GM12878 (cell line): ENCODE data around the gene KYAT1. TPM values are rescaled to one million over a fixed set of nuclear protein-coding genes. Genes with fewer than 3 reads are reported as not detected.

ENCODE experiments used
- ATAC-seq: fragments of 200-7000 bp; cut with Tn5 transposase; 3 replicates; pipeline ENCODE4 v1.9.1; 2020; ENCODE audit warnings: mild to moderate bottlenecking, moderate library complexity
- BruUV-seq: library from RNA; stranded (reverse); fragments of 400-500 nt; replicated peaks from 2 replicates; lab custom pipeline; 2021; lab: Mats Ljungman, UMichigan
- CTCF ChIA-PET: fragments of 300-600 bp; sonication (Branson Sonifier 250); formaldehyde crosslinking; extraction: SDS; loops from one replicate; lab custom pipeline; 2021; ENCODE audit warnings: inconsistent platforms; lab: Yijun Ruan, JAX
- POLR2A ChIA-PET: fragments of 350-600 bp; formaldehyde crosslinking; extraction: SDS; loops from one replicate; lab custom pipeline; 2021; ENCODE audit warnings: inconsistent platforms; lab: Charles Lee
- RAD21 ChIA-PET: fragments of 300-600 bp; sonication (Branson Sonifier 250); formaldehyde crosslinking; loops from one replicate; lab custom pipeline; 2023; ENCODE audit warnings: antibody characterized with exemption; ENCODE audit not compliant: unreplicated experiment; lab: Charles Lee
- SMC1A ChIA-PET: fragments of 300-600 bp; sonication (Branson Sonifier 250); formaldehyde crosslinking; loops from one replicate; lab custom pipeline; 2023; ENCODE audit not compliant: unreplicated experiment, uncharacterized antibody; lab: Charles Lee
- DNase-seq: peaks from one replicate; pipeline ENCODE4 v3.0.0-alpha.2; 2011; ENCODE audit warnings: low read depth, low spot score
- FAIRE-seq: peaks from 3 replicates; lab custom pipeline; 2011; peaks lifted over from hg19 to GRCh38; lab: Jason Lieb, UNC
- H2AFZ ChIP-seq: 2 replicates; pipeline ENCODE4 v1.6.0; 2011; ENCODE audit warnings: low read depth, low read length, control low read depth; ENCODE audit not compliant: control insufficient read depth
- H3K27ac ChIP-seq: 2 replicates; pipeline ENCODE4 v1.5.1; 2011; ENCODE audit warnings: control low read depth; ENCODE audit not compliant: control insufficient read depth, insufficient read depth
- H3K27me3 ChIP-seq, 2 experiments: replicated peaks in 1 of 2; 2 replicates each; pipeline versions ENCODE4 v1.6.0 to v1.6.1; 2011; ENCODE audit warnings: low read length in 1 of 2; ENCODE audit not compliant: control insufficient read depth in 2 of 2, insufficient read depth in 2 of 2
- H3K36me3 ChIP-seq, 2 experiments: 2 replicates each; pipeline ENCODE4 v1.5.1; 2011; ENCODE audit warnings: low read length in 1 of 2; ENCODE audit not compliant: control insufficient read depth in 2 of 2, insufficient read depth in 2 of 2
- H3K4me1 ChIP-seq: 2 replicates; pipeline ENCODE4 v1.6.1; 2011; ENCODE audit warnings: mild to moderate bottlenecking, low read length, moderate library complexity, mixed read lengths; ENCODE audit not compliant: control insufficient read depth, insufficient read depth
- H3K4me2 ChIP-seq: 2 replicates; pipeline ENCODE4 v1.6.0; 2011; ENCODE audit warnings: control low read depth; ENCODE audit not compliant: control insufficient read depth, insufficient read depth
- H3K4me3 ChIP-seq: fragments of 200-600 bp; sonication (generic); 2 replicates; pipeline ENCODE4 v1.5.1; 2016
- H3K79me2 ChIP-seq: 2 replicates; pipeline ENCODE4 v1.6.0; 2011; ENCODE audit warnings: low read length; ENCODE audit not compliant: control insufficient read depth, insufficient read depth
- H3K9ac ChIP-seq: 2 replicates; pipeline ENCODE4 v1.8.0; 2011; ENCODE audit warnings: low read length, control low read depth, mixed read lengths; ENCODE audit not compliant: control insufficient read depth, insufficient read depth
- H3K9me3 ChIP-seq: replicated peaks from 3 replicates; pipeline ENCODE4 v1.5.1; 2011; ENCODE audit warnings: mild to moderate bottlenecking, low read length; ENCODE audit not compliant: control insufficient read depth, insufficient read depth
- H4K20me1 ChIP-seq: 2 replicates; pipeline ENCODE4 v1.6.0; 2011; ENCODE audit not compliant: control insufficient read depth, insufficient read depth
- ETV6 ChIP-seq, 2 experiments: fragments of 450-650 bp in 1 of 2; IDR thresholded peaks in 1 of 2; conservative IDR thresholded peaks in 1 of 2; 2 replicates each; pipeline ENCODE4 v1.6.1; 2014; ENCODE audit warnings: antibody characterized with exemption in 1 of 2, borderline replicate concordance in 1 of 2, low read depth in 1 of 2, mild to moderate bottlenecking in 1 of 2, moderate library complexity in 1 of 2
- WGBS: methylation state at CpG from one replicate; pipeline ENCODE4 v1.1.6; 2016; ENCODE audit warnings: low lambda C conversion rate; ENCODE audit not compliant: insufficient replicate concordance, insufficient coverage; ENCODE audit errors: missing lambda C conversion rate; 5-methylcytosine and 5-hydroxymethylcytosine counted together
- in situ Hi-C: fragments of 300-500 bp; cut with MboI; formaldehyde crosslinking; loops from 9 replicates; pipeline ENCODE4 v1.14.3; 2018; ENCODE audit warnings: mixed read lengths
- intact Hi-C: fragments of 100-400 bp; cut with micrococcal nuclease; formaldehyde crosslinking; loops from one replicate; pipeline ENCODE4 v1.14.2; 2022; ENCODE audit not compliant: unreplicated experiment
- polyA plus RNA-seq, 11 experiments: library from polyadenylated mRNA; depleted of rRNA in 4 of 11; unstranded in 6 of 11; stranded (reverse) in 5 of 11; fragments of >200 nt; fragmentation: Nextera tagmentation in 4 of 11; fragmentation: Illumina TruSeq in 1 of 11; extraction: Ambion mirVana in 4 of 11; extraction: Trizol in 1 of 11; gene quantifications; 1 replicate in 1 of 11; 2 replicates in 10 of 11; pipeline versions ENCODE4 v1.2.1 to v1.2.3, GENCODE V29; 2011 to 2016; ENCODE audit warnings: inconsistent platforms in 2 of 11, missing spikeins in 2 of 11, low read depth in 1 of 11
- total RNA-seq, 4 experiments: library from RNA; depleted of rRNA in 3 of 4; stranded (reverse); fragments of >200 nt in 3 of 4; fragmentation: Illumina TruSeq in 1 of 4; extraction: Trizol in 1 of 4; gene quantifications; 2 replicates each; pipeline versions ENCODE4 v1.2.1 to v1.2.3, GENCODE V29; 2013 to 2021
- TF ChIP-seq, protein P1 (sequence below): fragments of 450-650 bp; IDR thresholded peaks from 2 replicates; pipeline ENCODE4 v1.6.1; 2016; ENCODE audit warnings: mild to moderate bottlenecking, moderate library complexity, borderline replicate concordance
- TF ChIP-seq, protein P2 (sequence below), 3 experiments: IDR thresholded peaks in 2 of 3; conservative IDR thresholded peaks in 1 of 3; 2 replicates each; pipeline ENCODE4 v1.5.1; 2011; ENCODE audit warnings: low read depth in 3 of 3, low read length in 3 of 3, mild to moderate bottlenecking in 3 of 3, control low read depth in 2 of 3, moderate library complexity in 2 of 3, inconsistent platforms in 1 of 3, mixed read lengths in 1 of 3; ENCODE audit not compliant: control insufficient read depth in 2 of 3, insufficient read depth in 1 of 3; ENCODE audit errors: extremely low read depth in 1 of 3

The KYAT1 gene
- total and polyA plus RNA-seq, 10 of the 15 experiments (the other 5 are each of a cell fraction or from before 2014, with no cell fraction given) = 5.8 to 15.7 (median 11.4) TPM

GRCh38 chr9:128810873-128811272 is 70.9 kb downstream of the KYAT1 start (continued):
- TF ChIP-seq, protein P1, sequence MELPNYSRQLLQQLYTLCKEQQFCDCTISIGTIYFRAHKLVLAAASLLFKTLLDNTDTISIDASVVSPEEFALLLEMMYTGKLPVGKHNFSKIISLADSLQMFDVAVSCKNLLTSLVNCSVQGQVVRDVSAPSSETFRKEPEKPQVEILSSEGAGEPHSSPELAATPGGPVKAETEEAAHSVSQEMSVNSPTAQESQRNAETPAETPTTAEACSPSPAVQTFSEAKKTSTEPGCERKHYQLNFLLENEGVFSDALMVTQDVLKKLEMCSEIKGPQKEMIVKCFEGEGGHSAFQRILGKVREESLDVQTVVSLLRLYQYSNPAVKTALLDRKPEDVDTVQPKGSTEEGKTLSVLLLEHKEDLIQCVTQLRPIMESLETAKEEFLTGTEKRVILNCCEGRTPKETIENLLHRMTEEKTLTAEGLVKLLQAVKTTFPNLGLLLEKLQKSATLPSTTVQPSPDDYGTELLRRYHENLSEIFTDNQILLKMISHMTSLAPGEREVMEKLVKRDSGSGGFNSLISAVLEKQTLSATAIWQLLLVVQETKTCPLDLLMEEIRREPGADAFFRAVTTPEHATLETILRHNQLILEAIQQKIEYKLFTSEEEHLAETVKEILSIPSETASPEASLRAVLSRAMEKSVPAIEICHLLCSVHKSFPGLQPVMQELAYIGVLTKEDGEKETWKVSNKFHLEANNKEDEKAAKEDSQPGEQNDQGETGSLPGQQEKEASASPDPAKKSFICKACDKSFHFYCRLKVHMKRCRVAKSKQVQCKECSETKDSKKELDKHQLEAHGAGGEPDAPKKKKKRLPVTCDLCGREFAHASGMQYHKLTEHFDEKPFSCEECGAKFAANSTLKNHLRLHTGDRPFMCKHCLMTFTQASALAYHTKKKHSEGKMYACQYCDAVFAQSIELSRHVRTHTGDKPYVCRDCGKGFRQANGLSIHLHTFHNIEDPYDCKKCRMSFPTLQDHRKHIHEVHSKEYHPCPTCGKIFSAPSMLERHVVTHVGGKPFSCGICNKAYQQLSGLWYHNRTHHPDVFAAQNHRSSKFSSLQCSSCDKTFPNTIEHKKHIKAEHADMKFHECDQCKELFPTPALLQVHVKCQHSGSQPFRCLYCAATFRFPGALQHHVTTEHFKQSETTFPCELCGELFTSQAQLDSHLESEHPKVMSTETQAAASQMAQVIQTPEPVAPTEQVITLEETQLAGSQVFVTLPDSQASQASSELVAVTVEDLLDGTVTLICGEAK = no peak
- TF ChIP-seq, all 136 proteins: peak for 0

DNA sequence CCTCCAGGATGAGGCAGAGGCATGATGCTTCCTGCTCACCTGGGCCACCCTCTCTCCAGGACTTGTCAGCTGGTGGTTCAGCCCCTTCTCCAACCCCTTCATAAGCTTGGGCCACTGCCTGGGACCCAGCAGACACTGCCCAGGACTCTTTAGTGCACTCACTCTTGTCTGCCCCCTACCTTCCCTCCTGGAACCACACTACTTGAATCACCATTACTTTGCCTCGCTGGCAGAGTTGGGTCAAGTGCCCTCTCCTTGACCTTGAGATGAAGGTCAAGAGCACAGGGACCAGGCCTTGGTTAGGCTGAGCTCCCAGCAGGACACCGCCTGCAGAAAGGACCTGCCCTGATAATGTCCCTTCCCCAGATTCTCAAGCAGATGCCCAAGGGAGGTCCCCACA is 71.9 kb downstream of the KYAT1 start:
- no peaks in the 10 kb centered on the region for H3K9me3 ChIP-seq
- H3K9ac ChIP-seq = no peak overlapping the region
- peaks cover 10 to 16% of the 10 kb centered on the region in 2 experiments; a peak in 3 of 4 replicates for H3K36me3 ChIP-seq
- ATAC-seq = no peak
- intact Hi-C loops (loop anchor here (10.0 kb wide), 1 partner anchor 165 kb away; no protein-coding TSS in a partner anchor), in situ Hi-C loops (no loop called here)
- no peak for FAIRE-seq
- H3K4me2 ChIP-seq = no peak overlapping the region
- H3K27me3 ChIP-seq = no peaks in the 10 kb centered on the region
- no peak overlapping the region for H3K4me3 ChIP-seq
- no peak overlapping the region for H3K27ac ChIP-seq
- H2AFZ ChIP-seq = no peak overlapping the region
- TSS peak; percentile 59 for BruUV-seq
- POLR2A ChIA-PET = no interaction called here
- DNase-seq = no peak
- 97% methylated on average over 2 of the region's 2 CpGs for WGBS
- TF ChIP-seq, protein P2, sequence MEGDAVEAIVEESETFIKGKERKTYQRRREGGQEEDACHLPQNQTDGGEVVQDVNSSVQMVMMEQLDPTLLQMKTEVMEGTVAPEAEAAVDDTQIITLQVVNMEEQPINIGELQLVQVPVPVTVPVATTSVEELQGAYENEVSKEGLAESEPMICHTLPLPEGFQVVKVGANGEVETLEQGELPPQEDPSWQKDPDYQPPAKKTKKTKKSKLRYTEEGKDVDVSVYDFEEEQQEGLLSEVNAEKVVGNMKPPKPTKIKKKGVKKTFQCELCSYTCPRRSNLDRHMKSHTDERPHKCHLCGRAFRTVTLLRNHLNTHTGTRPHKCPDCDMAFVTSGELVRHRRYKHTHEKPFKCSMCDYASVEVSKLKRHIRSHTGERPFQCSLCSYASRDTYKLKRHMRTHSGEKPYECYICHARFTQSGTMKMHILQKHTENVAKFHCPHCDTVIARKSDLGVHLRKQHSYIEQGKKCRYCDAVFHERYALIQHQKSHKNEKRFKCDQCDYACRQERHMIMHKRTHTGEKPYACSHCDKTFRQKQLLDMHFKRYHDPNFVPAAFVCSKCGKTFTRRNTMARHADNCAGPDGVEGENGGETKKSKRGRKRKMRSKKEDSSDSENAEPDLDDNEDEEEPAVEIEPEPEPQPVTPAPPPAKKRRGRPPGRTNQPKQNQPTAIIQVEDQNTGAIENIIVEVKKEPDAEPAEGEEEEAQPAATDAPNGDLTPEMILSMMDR (IDR thresholded peaks at IDR 0.05 in 2 of 3, conservative IDR thresholded peaks at IDR 0.05 in 1 of 3; ENCODE audit: control insufficient read depth in 2 of 3, extremely low read depth in 1 of 3, insufficient read depth in 1 of 3, low read depth in 3 of 3, low read length in 3 of 3) = 0 out of 6 replicates have a peak, but pooled peaks of 1 of the 3 experiments have one; percentile 6
- TF ChIP-seq ETV6 (conservative IDR thresholded peaks at IDR 0.05 in 1 of 2, IDR thresholded peaks at IDR 0.05 in 1 of 2; ENCODE audit: borderline replicate concordance in 1 of 2, low read depth in 1 of 2) = no peak
- H4K20me1 ChIP-seq = no peaks in the 10 kb centered on the region
- H3K79me2 ChIP-seq = no peaks in the 10 kb centered on the region
- SMC1A ChIA-PET = no interaction called here
- no peaks in the 10 kb centered on the region for H3K4me1 ChIP-seq
- RAD21 ChIA-PET = interaction anchor here (0.6 kb wide), 2 partner anchors 9 to 523 kb away, joined by 3 read pairs; partner anchors contain the start of gene ENDOG
- CTCF ChIA-PET = interaction anchor here (0.6 to 1.0 kb wide), 3 partner anchors 8 to 346 kb away, joined by 3 to 5 read pairs (median 3); partner anchors contain the start of genes ENDOG and PKN3
